GM19238 (cell line): Measurements from ENCODE around the gene TGFB2.

Source experiments
- DNase-seq: peaks from one replicate; pipeline ENCODE4 v3.0.0; 2011; ENCODE audit warnings: low spot score; ENCODE audit not compliant: insufficient read length

TGFB2 gene

GRCh38 chr1:218459878-218460711 is 115.0 kb downstream of the TGFB2 start:
- DNase-seq: no peak

- no peak for DNase-seq
Measured at GRCh38 chr1:218461351-218461750, 116.2 kb downstream of the TGFB2 start.

GRCh38 chr1:218462116-218462515 is 117.0 kb downstream of the TGFB2 start:
- no peak for DNase-seq

GRCh38 chr1:218462587-218462986 is 117.5 kb downstream of the TGFB2 start:
- no peak for DNase-seq

GRCh38 chr1:218463194-218464156 is 118.3 kb downstream of the TGFB2 start:
- no peak for DNase-seq

GRCh38 chr1:218464871-218465270 is 119.7 kb downstream of the TGFB2 start:
- no peak for DNase-seq

- no peak for DNase-seq
Measured at GRCh38 chr1:218466341-218467010, 121.3 kb downstream of the TGFB2 start.

- no peak for DNase-seq
Measured at GRCh38 chr1:218467101-218468072, 122.3 kb downstream of the TGFB2 start.

GRCh38 chr1:218468711-218469110 is 123.6 kb downstream of the TGFB2 start:
- no peak for DNase-seq

GRCh38 chr1:218472885-218473284 is 127.7 kb downstream of the TGFB2 start:
- DNase-seq: no peak

GRCh38 chr1:218473522-218473921 is 128.4 kb downstream of the TGFB2 start:
- no peak for DNase-seq

- DNase-seq: no peak
Measured at GRCh38 chr1:218474128-218474527, 129.0 kb downstream of the TGFB2 start.

- no peak for DNase-seq
Measured at GRCh38 chr1:218475275-218475674, 130.1 kb downstream of the TGFB2 start.

- DNase-seq: no peak
Measured at GRCh38 chr1:218475699-218476098, 130.6 kb downstream of the TGFB2 start.

GRCh38 chr1:218476385-218476784 is 131.2 kb downstream of the TGFB2 start:
- DNase-seq: no peak

- no peak for DNase-seq
Measured at GRCh38 chr1:218478336-218478735, 133.2 kb downstream of the TGFB2 start.

- no peak for DNase-seq
Measured at GRCh38 chr1:218479436-218480115, 134.4 kb downstream of the TGFB2 start.

- DNase-seq: no peak
Measured at GRCh38 chr1:218480137-218480536, 135.0 kb downstream of the TGFB2 start.

GRCh38 chr1:218480588-218481099 is 135.5 kb downstream of the TGFB2 start:
- DNase-seq: no peak
